Measurements from ENCODE around the gene TREML2. TPM values are rescaled to one million over a fixed set of nuclear protein-coding genes. Genes with fewer than 3 reads are reported as not detected.

The TREML2 gene
- total RNA-seq, 1 donor = 1.2 TPM

DNA sequence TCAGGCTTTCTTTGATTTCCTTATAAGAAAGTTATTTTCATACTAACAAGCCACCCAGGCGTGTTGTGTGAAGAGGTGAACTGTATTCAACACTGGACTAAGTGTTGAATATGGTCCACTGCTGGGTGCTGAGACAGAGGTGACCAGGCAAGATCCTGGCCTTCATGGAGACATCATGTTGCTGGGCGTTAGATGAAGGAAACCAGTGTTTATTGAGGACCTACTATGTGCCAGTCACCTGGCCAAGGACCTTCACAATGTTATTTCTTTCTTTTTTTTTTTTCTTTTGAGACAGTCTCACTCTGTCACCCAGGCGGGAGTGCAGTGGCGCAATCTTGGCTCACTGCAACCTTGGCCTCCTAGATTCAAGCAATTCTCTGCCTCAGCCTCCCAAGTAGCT lies 44.9 kb downstream of the TREML2 start:
- Histone ChIP-seq H3K9me3 (ENCODE audit: low read depth, low read length) (no peaks in the 10 kb centered on the region), H3K4me1 (ENCODE audit: insufficient read depth, low read length) (peaks cover 8% of the 10 kb centered on the region), H3K4me3 (ENCODE audit: low read length) (no peak overlapping the region), H3K27me3 (ENCODE audit: insufficient read depth, low read length) (no peaks in the 10 kb centered on the region)

- Histone ChIP-seq H3K4me1 (ENCODE audit: insufficient read depth, low read length) (peaks cover 8% of the 10 kb centered on the region), H3K4me3 (ENCODE audit: low read length) (no peak overlapping the region), H3K9me3 (ENCODE audit: low read depth, low read length) (no peaks in the 10 kb centered on the region), H3K27me3 (ENCODE audit: insufficient read depth, low read length) (no peaks in the 10 kb centered on the region)
Observed at GRCh38 chr6:41155132-41155805, 45.7 kb downstream of the TREML2 start.

- Histone ChIP-seq H3K9me3 (ENCODE audit: low read depth, low read length) (no peaks in the 10 kb centered on the region), H3K27me3 (ENCODE audit: insufficient read depth, low read length) (no peaks in the 10 kb centered on the region), H3K4me3 (ENCODE audit: low read length) (no peak within 1 kb of the TSS), H3K4me1 (ENCODE audit: insufficient read depth, low read length) (peaks cover 8% of the 10 kb centered on the region)
Observed at GRCh38 chr6:41153992-41154625, 46.8 kb downstream of the TREML2 start, which contains the start of gene TREML1. TREML1 (minus strand) TSS chr6:41154347; CDS start chr6:41154288, 59 bp downstream.

DNA sequence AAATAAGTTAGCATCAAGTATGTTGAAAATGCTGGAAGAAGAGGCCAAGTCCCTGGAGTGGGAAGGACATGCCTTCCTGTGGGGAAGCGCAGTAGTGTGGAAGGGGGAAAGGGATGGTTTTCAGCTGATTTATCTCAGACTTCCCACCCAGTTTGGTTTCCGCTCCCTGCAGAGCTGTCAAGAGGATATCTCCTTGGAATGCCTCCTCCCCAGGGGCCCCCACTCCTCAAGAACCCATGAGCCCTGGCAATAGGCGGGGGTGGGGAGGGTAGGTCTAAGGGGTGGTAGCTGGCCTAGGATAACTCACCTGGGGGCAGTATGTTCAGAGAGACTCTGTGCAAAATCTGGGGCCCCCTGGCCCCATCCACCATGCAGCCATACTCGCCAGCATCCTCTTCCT lies 47.5 kb downstream of the TREML2 start:
- peaks cover 8% of the 10 kb centered on the region for H3K4me1 ChIP-seq (ENCODE audit: insufficient read depth, low read length)

GRCh38 chr6:41150671-41151070 lies 50.3 kb downstream of the TREML2 start:
- Histone ChIP-seq H3K4me1 (ENCODE audit: insufficient read depth, low read length) (no peaks in the 10 kb centered on the region), H3K4me3 (ENCODE audit: low read length) (no peak overlapping the region), H3K9me3 (ENCODE audit: low read depth, low read length) (no peaks in the 10 kb centered on the region), H3K27me3 (ENCODE audit: insufficient read depth, low read length) (no peaks in the 10 kb centered on the region)

More for the DNA sequence above, 47.5 kb downstream of the TREML2 start:
- H3K9me3 ChIP-seq (ENCODE audit: low read depth, low read length) = no peaks in the 10 kb centered on the region
- H3K4me3 ChIP-seq (ENCODE audit: low read length) = no peak overlapping the region
- no peaks in the 10 kb centered on the region for H3K27me3 ChIP-seq (ENCODE audit: insufficient read depth, low read length)

GRCh38 chr6:41147917-41148316 lies 53.0 kb downstream of the TREML2 start:
- Histone ChIP-seq H3K4me1 (ENCODE audit: insufficient read depth, low read length) (no peaks in the 10 kb centered on the region), H3K9me3 (ENCODE audit: low read depth, low read length) (no peaks in the 10 kb centered on the region), H3K27me3 (ENCODE audit: insufficient read depth, low read length) (no peaks in the 10 kb centered on the region), H3K4me3 (ENCODE audit: low read length) (no peak overlapping the region)

Other genes starting within 250 kb of the TREML2 start
- 1.2 TPM for gene UNC5CL, start 161.9 kb downstream of the TREML2 start, total RNA-seq
- not detected for gene TSPO2, start 158.7 kb downstream of the TREML2 start, total RNA-seq
- not detected for gene APOBEC2, start 147.9 kb downstream of the TREML2 start, total RNA-seq
- gene OARD1, start 128.8 kb downstream of the TREML2 start, total RNA-seq = 28.2 TPM
- gene NFYA, start 128.2 kb downstream of the TREML2 start, total RNA-seq = 16.6 TPM
- 41.7 TPM for gene TREML1, start 46.8 kb downstream of the TREML2 start, total RNA-seq
- gene TREM2, start 38.0 kb downstream of the TREML2 start, total RNA-seq = not detected
- gene TREML4, start 27.2 kb upstream of the TREML2 start, total RNA-seq = not detected
- gene TREM1, start 85.5 kb upstream of the TREML2 start, total RNA-seq = 103 TPM
- not detected for gene NCR2, start 134.5 kb upstream of the TREML2 start, total RNA-seq